ENCODE results near the gene NUP50.

NUP50 gene

GRCh38 chr22:45200230-45200629 is 36.5 kb downstream of the NUP50 start:
- no peak overlapping the region for H3K9ac ChIP-seq (ENCODE audit: low read length)
- H3K27ac ChIP-seq (ENCODE audit: low read depth, low read length) = no peak overlapping the region
- H3K4me1 ChIP-seq (ENCODE audit: control insufficient read depth, insufficient read depth, low read length) = peaks cover 12% of the 10 kb centered on the region
- H3K36me3 ChIP-seq (ENCODE audit: control insufficient read depth, insufficient read depth, low read length) = peaks cover 18% of the 10 kb centered on the region
- no peak overlapping the region for H3K4me3 ChIP-seq (ENCODE audit: low read length)
- H3K27me3 ChIP-seq (ENCODE audit: control insufficient read depth, insufficient read depth, low read length) = no peaks in the 10 kb centered on the region

- H3K4me3 ChIP-seq (ENCODE audit: low read length) = no peak overlapping the region
- H3K9ac ChIP-seq (ENCODE audit: low read length) = no peak overlapping the region
- H3K4me1 ChIP-seq (ENCODE audit: control insufficient read depth, insufficient read depth, low read length) = peaks cover 12% of the 10 kb centered on the region
- peaks cover 20% of the 10 kb centered on the region for H3K36me3 ChIP-seq (ENCODE audit: control insufficient read depth, insufficient read depth, low read length)
- H3K27me3 ChIP-seq (ENCODE audit: control insufficient read depth, insufficient read depth, low read length) = no peaks in the 10 kb centered on the region
- H3K27ac ChIP-seq (ENCODE audit: low read depth, low read length) = peak overlapping the region; percentile 44
Observed at GRCh38 chr22:45200860-45201511, 37.3 kb downstream of the NUP50 start.

DNA sequence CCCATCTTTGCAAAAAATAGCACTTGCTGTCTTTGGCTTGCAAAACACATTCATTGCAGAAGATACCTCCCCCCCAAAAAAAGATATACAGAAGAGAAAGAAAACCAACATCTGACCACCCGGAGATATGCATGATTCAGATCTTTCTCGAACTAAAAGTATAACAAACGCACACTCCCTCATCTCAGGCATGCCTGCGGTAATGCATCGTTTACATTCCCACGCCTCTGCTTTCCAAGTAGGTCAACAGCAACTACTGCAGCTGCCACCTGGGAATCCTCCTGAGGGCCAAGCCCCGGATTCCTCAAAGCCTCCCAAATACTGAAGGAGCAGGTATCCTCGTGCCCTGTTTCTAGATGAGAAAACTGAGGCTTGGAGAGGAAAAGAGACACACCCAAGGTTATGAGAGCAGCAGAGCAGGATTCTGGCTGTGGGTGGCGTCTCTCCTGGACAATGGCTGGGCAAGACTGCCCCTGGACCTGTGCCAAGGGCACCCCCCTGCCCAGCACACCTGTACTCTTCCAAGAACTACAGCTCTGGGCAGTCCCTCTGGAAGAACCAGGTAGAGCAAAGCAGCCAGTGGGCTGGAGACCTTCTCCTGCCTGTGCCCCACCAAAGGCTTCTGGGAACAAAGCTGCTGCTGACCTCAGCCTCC is 38.1 kb downstream of the NUP50 start:
- Histone ChIP-seq H3K9ac (ENCODE audit: low read length) (no peak overlapping the region), H3K4me3 (ENCODE audit: low read length) (no peak overlapping the region), H3K4me1 (ENCODE audit: control insufficient read depth, insufficient read depth, low read length) (peaks cover 12% of the 10 kb centered on the region), H3K27me3 (ENCODE audit: control insufficient read depth, insufficient read depth, low read length) (no peaks in the 10 kb centered on the region), H3K27ac (ENCODE audit: low read depth, low read length) (no peak overlapping the region), H3K36me3 (ENCODE audit: control insufficient read depth, insufficient read depth, low read length) (peaks cover 16% of the 10 kb centered on the region)

GRCh38 chr22:45202333-45203149 is 38.8 kb downstream of the NUP50 start:
- Histone ChIP-seq H3K4me3 (ENCODE audit: low read length) (no peak overlapping the region), H3K27ac (ENCODE audit: low read depth, low read length) (no peak overlapping the region), H3K9ac (ENCODE audit: low read length) (no peak overlapping the region), H3K4me1 (ENCODE audit: control insufficient read depth, insufficient read depth, low read length) (peaks cover 12% of the 10 kb centered on the region), H3K27me3 (ENCODE audit: control insufficient read depth, insufficient read depth, low read length) (no peaks in the 10 kb centered on the region), H3K36me3 (ENCODE audit: control insufficient read depth, insufficient read depth, low read length) (peaks cover 16% of the 10 kb centered on the region)

- Histone ChIP-seq H3K36me3 (ENCODE audit: control insufficient read depth, insufficient read depth, low read length) (peaks cover 18% of the 10 kb centered on the region), H3K9ac (ENCODE audit: low read length) (no peak overlapping the region), H3K27me3 (ENCODE audit: control insufficient read depth, insufficient read depth, low read length) (no peaks in the 10 kb centered on the region), H3K27ac (ENCODE audit: low read depth, low read length) (no peak overlapping the region), H3K4me1 (ENCODE audit: control insufficient read depth, insufficient read depth, low read length) (peaks cover 12% of the 10 kb centered on the region), H3K4me3 (ENCODE audit: low read length) (no peak overlapping the region)
Observed at GRCh38 chr22:45203150-45203951, 39.6 kb downstream of the NUP50 start.

DNA sequence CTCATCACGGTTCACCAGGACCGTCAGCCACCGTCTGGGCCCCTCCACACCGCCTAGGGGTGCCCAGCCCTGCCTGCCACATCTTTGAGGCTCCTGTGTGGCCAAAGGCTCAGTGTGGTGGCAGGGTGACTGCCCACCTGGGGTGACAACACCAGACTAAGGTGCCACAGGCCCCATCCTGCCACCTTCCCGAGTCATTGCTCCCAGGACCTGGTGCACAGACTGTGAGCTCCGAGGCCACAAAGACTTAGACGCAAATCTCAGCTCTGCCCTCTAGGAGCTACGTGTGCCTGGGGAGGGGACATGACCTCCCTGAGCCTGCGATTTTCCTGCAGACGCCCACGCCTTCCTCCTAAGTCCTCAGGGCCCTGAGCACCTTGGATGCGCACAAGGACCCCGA is 40.5 kb downstream of the NUP50 start:
- Histone ChIP-seq H3K4me1 (ENCODE audit: control insufficient read depth, insufficient read depth, low read length) (peaks cover 12% of the 10 kb centered on the region), H3K27ac (ENCODE audit: low read depth, low read length) (no peak overlapping the region), H3K9ac (ENCODE audit: low read length) (no peak overlapping the region), H3K4me3 (ENCODE audit: low read length) (no peak overlapping the region), H3K27me3 (ENCODE audit: control insufficient read depth, insufficient read depth, low read length) (no peaks in the 10 kb centered on the region), H3K36me3 (ENCODE audit: control insufficient read depth, insufficient read depth, low read length) (peaks cover 17% of the 10 kb centered on the region)

GRCh38 chr22:45204819-45205218 is 41.1 kb downstream of the NUP50 start:
- Histone ChIP-seq H3K9ac (ENCODE audit: low read length) (no peak overlapping the region), H3K27me3 (ENCODE audit: control insufficient read depth, insufficient read depth, low read length) (no peaks in the 10 kb centered on the region), H3K4me3 (ENCODE audit: low read length) (no peak overlapping the region), H3K4me1 (ENCODE audit: control insufficient read depth, insufficient read depth, low read length) (peaks cover 12% of the 10 kb centered on the region), H3K36me3 (ENCODE audit: control insufficient read depth, insufficient read depth, low read length) (peaks cover 14% of the 10 kb centered on the region), H3K27ac (ENCODE audit: low read depth, low read length) (no peak overlapping the region)

DNA sequence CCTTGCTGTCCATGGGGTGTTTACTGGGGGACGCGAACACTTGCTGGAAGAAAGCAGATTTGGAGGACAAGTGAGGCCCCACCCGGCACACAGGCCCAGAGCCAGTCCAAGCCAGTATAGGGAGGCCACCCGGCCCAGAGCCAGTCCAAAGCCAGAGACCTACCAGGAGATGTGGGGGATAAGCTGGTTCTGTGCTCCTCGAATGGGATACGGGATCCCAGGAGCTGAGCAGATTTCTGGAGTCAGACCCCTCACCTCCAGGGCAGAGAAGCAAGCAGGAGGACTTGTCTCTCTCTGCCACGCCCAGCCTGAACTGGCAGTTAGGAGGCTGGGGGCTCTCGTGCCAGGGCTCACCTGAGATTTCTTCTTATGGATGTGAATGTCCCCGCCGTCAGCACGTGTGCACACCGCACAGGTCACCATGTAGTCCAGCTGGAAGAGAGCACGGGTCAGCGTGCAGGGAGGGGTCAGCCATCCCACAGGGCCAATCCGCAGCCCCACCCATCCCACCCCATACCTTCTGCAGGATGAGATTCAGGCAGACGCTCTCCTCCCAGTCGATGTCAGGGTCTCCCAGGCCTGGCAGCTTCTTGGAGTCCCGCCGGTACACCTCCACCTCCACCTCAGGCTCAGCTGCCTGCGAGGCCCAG is 41.7 kb downstream of the NUP50 start:
- H3K27me3 ChIP-seq (ENCODE audit: control insufficient read depth, insufficient read depth, low read length) = no peaks in the 10 kb centered on the region
- H3K27ac ChIP-seq (ENCODE audit: low read depth, low read length) = no peak overlapping the region
- H3K9ac ChIP-seq (ENCODE audit: low read length) = no peak overlapping the region
- peaks cover 12% of the 10 kb centered on the region for H3K4me1 ChIP-seq (ENCODE audit: control insufficient read depth, insufficient read depth, low read length)
- H3K4me3 ChIP-seq (ENCODE audit: low read length) = no peak overlapping the region
- H3K36me3 ChIP-seq (ENCODE audit: control insufficient read depth, insufficient read depth, low read length) = peaks cover 10% of the 10 kb centered on the region

DNA sequence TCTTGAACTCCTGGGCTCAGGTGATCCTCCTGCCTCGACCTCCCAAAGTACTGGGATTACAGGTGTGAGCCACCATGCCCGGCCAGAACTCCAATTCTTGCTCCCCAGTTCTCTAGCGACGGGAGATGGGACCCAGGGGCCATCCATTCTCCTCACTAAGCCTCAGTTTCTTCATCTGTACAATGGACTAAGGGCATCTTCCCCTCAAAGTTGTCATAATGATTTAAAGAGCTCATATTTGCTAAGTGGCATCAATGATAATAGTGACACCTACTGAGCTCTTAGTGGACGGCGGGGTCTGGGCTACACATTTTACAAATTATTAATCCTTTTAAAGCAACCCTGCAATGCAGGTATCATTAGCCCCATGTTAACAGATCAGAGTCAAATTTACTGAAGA is 42.5 kb downstream of the NUP50 start:
- peaks cover 10% of the 10 kb centered on the region for H3K36me3 ChIP-seq (ENCODE audit: control insufficient read depth, insufficient read depth, low read length)
- H3K4me1 ChIP-seq (ENCODE audit: control insufficient read depth, insufficient read depth, low read length) = peaks cover 11% of the 10 kb centered on the region
- H3K9ac ChIP-seq (ENCODE audit: low read length) = no peak overlapping the region
- H3K27ac ChIP-seq (ENCODE audit: low read depth, low read length) = no peak overlapping the region
- H3K4me3 ChIP-seq (ENCODE audit: low read length) = no peak overlapping the region
- H3K27me3 ChIP-seq (ENCODE audit: control insufficient read depth, insufficient read depth, low read length) = no peaks in the 10 kb centered on the region

GRCh38 chr22:45207533-45207932 is 43.8 kb downstream of the NUP50 start:
- H3K27me3 ChIP-seq (ENCODE audit: control insufficient read depth, insufficient read depth, low read length) = no peaks in the 10 kb centered on the region
- no peak overlapping the region for H3K27ac ChIP-seq (ENCODE audit: low read depth, low read length)
- H3K36me3 ChIP-seq (ENCODE audit: control insufficient read depth, insufficient read depth, low read length) = peaks cover 10% of the 10 kb centered on the region

DNA sequence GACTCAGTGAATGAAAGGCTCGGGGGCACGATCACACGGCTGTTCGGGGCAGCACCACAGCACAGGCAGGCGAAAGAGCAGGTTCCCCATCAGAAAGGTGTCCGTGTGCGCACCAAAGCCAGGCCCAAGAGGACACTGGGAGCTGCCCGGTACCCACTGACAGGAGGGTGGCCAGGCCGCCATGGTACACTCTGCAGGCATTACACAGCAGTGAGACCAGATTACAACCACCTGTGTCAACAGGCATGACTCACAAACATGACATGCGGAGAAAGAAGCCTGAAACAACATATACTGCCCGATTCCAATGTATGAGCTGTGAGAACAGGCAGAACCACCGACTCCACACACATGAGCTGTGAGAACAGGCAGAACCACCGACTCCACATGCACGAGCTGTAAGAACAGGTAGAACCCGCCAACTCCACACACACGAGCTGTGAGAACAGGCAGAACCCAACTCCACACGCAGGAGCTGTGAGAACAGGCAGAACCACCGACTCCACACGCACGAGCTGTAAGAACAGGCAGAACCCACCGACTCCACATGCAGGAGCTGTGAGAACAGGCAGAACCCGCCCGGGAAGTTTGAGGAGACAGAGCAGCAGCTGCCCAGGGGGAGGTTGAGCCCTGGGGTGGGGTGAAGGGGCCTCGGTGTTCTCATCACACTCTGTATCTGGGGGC is 44.4 kb downstream of the NUP50 start:
- H3K9ac ChIP-seq (ENCODE audit: low read length) = no peak overlapping the region
- no peak overlapping the region for H3K4me3 ChIP-seq (ENCODE audit: low read length)
- peaks cover 10% of the 10 kb centered on the region for H3K36me3 ChIP-seq (ENCODE audit: control insufficient read depth, insufficient read depth, low read length)
- H3K27ac ChIP-seq (ENCODE audit: low read depth, low read length) = no peak overlapping the region
- peaks cover 9% of the 10 kb centered on the region for H3K4me1 ChIP-seq (ENCODE audit: control insufficient read depth, insufficient read depth, low read length)
- H3K27me3 ChIP-seq (ENCODE audit: control insufficient read depth, insufficient read depth, low read length) = no peaks in the 10 kb centered on the region

More at GRCh38 chr22:45207533-45207932, 43.8 kb downstream of the NUP50 start:
- H3K4me1 ChIP-seq (ENCODE audit: control insufficient read depth, insufficient read depth, low read length) = peaks cover 9% of the 10 kb centered on the region
- H3K9ac ChIP-seq (ENCODE audit: low read length) = no peak overlapping the region
- no peak overlapping the region for H3K4me3 ChIP-seq (ENCODE audit: low read length)
